Loucy (cell line): ENCODE data around the gene BICRA.

ENCODE experiments used
- H2AFZ ChIP-seq: fragments of 200-600 bp; sonication (generic); 2 replicates; pipeline ENCODE4 v1.6.0; 2016; ENCODE audit warnings: antibody characterized with exemption, mild to moderate bottlenecking, low read length, moderate library complexity
- H3F3A ChIP-seq: fragments of 200-600 bp; 2 replicates; pipeline ENCODE4 v1.6.0; 2016; ENCODE audit warnings: antibody characterized with exemption, low read depth, mild to moderate bottlenecking
- H3K27me3 ChIP-seq: fragments of 200-600 bp; sonication (generic); 2 replicates; pipeline ENCODE4 v1.6.1; 2014; ENCODE audit warnings: low read length, mild to moderate bottlenecking; ENCODE audit not compliant: insufficient read depth, poor library complexity, severe bottlenecking
- H3K36me3 ChIP-seq: fragments of 200-600 bp; sonication (generic); 2 replicates; pipeline ENCODE4 v1.6.1; 2016; ENCODE audit warnings: low read length; ENCODE audit not compliant: insufficient read depth
- H3K4me1 ChIP-seq: fragments of 200-600 bp; sonication (generic); 2 replicates; pipeline ENCODE4 v1.5.1; 2014; ENCODE audit warnings: low read length, mild to moderate bottlenecking; ENCODE audit not compliant: insufficient read depth, poor library complexity, severe bottlenecking
- H3K4me2 ChIP-seq: fragments of 200-600 bp; sonication (generic); 2 replicates; pipeline ENCODE4 v1.6.0; 2014; ENCODE audit warnings: antibody characterized with exemption, low read length, low read depth, mild to moderate bottlenecking; ENCODE audit not compliant: poor library complexity, severe bottlenecking
- H3K4me3 ChIP-seq: fragments of 200-600 bp; sonication (generic); 2 replicates; pipeline ENCODE4 v1.5.1; 2014; ENCODE audit warnings: low read length, mild to moderate bottlenecking, mixed read lengths; ENCODE audit not compliant: poor library complexity, severe bottlenecking
- H3K79me2 ChIP-seq: fragments of 200-600 bp; sonication (generic); 2 replicates; pipeline ENCODE4 v1.6.1; 2014; ENCODE audit warnings: low read length; ENCODE audit not compliant: insufficient read depth
- H3K9ac ChIP-seq: fragments of 200-600 bp; sonication (generic); 2 replicates; pipeline ENCODE4 v1.6.0; 2014; ENCODE audit warnings: mild to moderate bottlenecking, low read depth, low read length, moderate library complexity; ENCODE audit not compliant: poor library complexity, severe bottlenecking
- H3K9me2 ChIP-seq: fragments of 200-600 bp; sonication (generic); replicated peaks from 2 replicates; pipeline ENCODE4 v1.6.1; 2016; ENCODE audit warnings: low read depth, low read length, mixed read lengths
- H3K9me3 ChIP-seq: fragments of 200-600 bp; sonication (generic); 2 replicates; pipeline ENCODE4 v1.6.1; 2014; ENCODE audit warnings: mild to moderate bottlenecking, antibody characterized with exemption, low read length, low read depth; ENCODE audit not compliant: insufficient read depth
- H4K20me1 ChIP-seq: fragments of 200-600 bp; sonication (generic); 2 replicates; pipeline ENCODE4 v1.6.0; 2014; ENCODE audit warnings: antibody characterized with exemption, low read length, mild to moderate bottlenecking; ENCODE audit not compliant: insufficient read depth, poor library complexity, severe bottlenecking
- CTCF ChIP-seq: fragments of 200-600 bp; sonication (generic); conservative IDR thresholded peaks from 2 replicates; pipeline ENCODE4 v1.5.1; 2014; ENCODE audit warnings: mild to moderate bottlenecking, antibody characterized with exemption, low read length
- EZH2phosphoT487 ChIP-seq: fragments of 200-600 bp; IDR thresholded peaks from 2 replicates; pipeline ENCODE4 v1.6.1; 2018; ENCODE audit warnings: antibody characterized with exemption, mild to moderate bottlenecking, moderate library complexity, borderline replicate concordance

BICRA gene

GRCh38 chr19:47681388-47681787, 72.5 kb downstream of the BICRA start:
- Histone ChIP-seq H3K36me3 (peaks cover 12% of the 10 kb centered on the region; the same call in 1 of the 2 replicates), H3K9ac (no peak overlapping the region), H3K4me2 (no peak overlapping the region), H3F3A (no peaks in the 10 kb centered on the region), H3K9me2 (no peaks in the 10 kb centered on the region), H4K20me1 (no peaks in the 10 kb centered on the region), H3K4me3 (no peak overlapping the region), H3K27me3 (no peaks in the 10 kb centered on the region), H3K79me2 (no peaks in the 10 kb centered on the region), H2AFZ (no peak overlapping the region), H3K9me3 (no peaks in the 10 kb centered on the region), H3K4me1 (no peaks in the 10 kb centered on the region)
- no peak for TF ChIP-seq EZH2phosphoT487
- no peak for TF ChIP-seq CTCF

- H3K9ac ChIP-seq, result no peak overlapping the region
- no peaks in the 10 kb centered on the region for H3K9me2 ChIP-seq
- H3K27me3 ChIP-seq, result no peaks in the 10 kb centered on the region
- no peak overlapping the region for H3K4me2 ChIP-seq
- H2AFZ ChIP-seq, result no peak overlapping the region
- peaks cover 7% of the 10 kb centered on the region; the same call in 1 of the 2 replicates for H3K36me3 ChIP-seq
- H3K4me3 ChIP-seq, result no peak overlapping the region
- no peaks in the 10 kb centered on the region for H3K79me2 ChIP-seq
- no peaks in the 10 kb centered on the region for H4K20me1 ChIP-seq
- H3K4me1 ChIP-seq, result no peaks in the 10 kb centered on the region
- H3K9me3 ChIP-seq, result no peaks in the 10 kb centered on the region
- H3F3A ChIP-seq, result no peaks in the 10 kb centered on the region
- TF ChIP-seq CTCF (no peak), EZH2phosphoT487 (no peak)
Observed at GRCh38 chr19:47681936-47682335, 73.0 kb downstream of the BICRA start.

- 0 out of 2 replicates have a peak, but pooled peaks cover 3% of the 10 kb centered on the region for H3K36me3 ChIP-seq
- no peak overlapping the region for H2AFZ ChIP-seq
- no peaks in the 10 kb centered on the region for H3F3A ChIP-seq
- no peak overlapping the region for H3K4me3 ChIP-seq
- H3K9me3 ChIP-seq, result no peaks in the 10 kb centered on the region
- H3K27me3 ChIP-seq, result no peaks in the 10 kb centered on the region
- H3K4me2 ChIP-seq, result no peak overlapping the region
- TF ChIP-seq EZH2phosphoT487 (no peak), CTCF (no peak)
- no peaks in the 10 kb centered on the region for H3K79me2 ChIP-seq
- no peaks in the 10 kb centered on the region for H4K20me1 ChIP-seq
- H3K9ac ChIP-seq, result no peak overlapping the region
- H3K9me2 ChIP-seq, result no peaks in the 10 kb centered on the region
- H3K4me1 ChIP-seq, result no peaks in the 10 kb centered on the region
Observed at GRCh38 chr19:47682939-47683338, 74.0 kb downstream of the BICRA start.
